ENCODE results near the gene ZFPM1. TPM values are rescaled to one million over a fixed set of nuclear protein-coding genes. Genes with fewer than 3 reads are reported as not detected.

ZFPM1 gene
- total and polyA plus RNA-seq, 2 experiments from 2014 or later = 0.53 to 2.2 TPM

DNA sequence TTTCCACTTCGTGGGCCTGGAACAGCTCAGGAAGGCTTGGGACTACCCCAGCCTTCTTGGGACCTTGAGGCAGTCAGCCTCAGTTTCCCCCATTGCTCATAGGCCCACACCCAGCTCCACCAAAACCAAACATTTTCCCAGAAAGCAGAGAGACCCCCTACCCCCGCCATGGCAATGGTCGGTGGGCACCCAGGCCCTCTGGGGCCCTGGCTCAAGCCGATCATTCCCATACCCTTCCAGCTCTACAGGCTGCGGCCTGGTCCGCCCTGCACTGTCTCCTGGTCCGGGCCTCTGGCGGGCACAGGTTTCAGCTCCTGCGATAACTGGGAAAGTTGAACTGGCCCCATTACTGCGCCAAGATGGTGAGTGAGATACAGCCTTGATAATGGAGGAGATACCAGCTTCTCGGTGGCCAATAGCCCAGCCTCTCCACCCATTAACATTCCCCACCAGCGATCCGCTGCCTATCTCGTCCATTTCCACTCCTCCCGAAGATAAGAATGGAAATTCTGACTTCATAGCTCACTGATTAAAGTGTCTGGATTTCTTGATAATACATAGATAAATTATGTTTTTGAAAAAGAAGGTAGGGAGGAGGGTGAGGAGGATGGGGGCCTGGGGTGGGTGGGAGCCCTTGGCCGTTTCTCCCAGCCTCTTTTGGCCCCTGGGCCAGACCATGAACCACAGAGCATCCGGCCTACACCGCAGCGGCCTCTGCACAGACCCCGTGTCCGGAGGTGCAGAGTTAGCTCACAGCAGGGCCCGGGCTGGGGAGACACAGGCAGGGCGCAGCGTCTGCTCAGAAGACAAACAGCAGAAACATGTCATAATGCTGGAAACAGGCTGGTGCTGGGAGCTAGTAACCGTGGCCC is 11.6 kb downstream of the ZFPM1 start:
- Histone ChIP-seq H2AFZ (no peak overlapping the region), H3K9me2 (ENCODE audit: insufficient read depth) (no peaks in the 10 kb centered on the region), H3F3A (replicated peaks; ENCODE audit: low read depth) (no peaks in the 10 kb centered on the region), H3K4me1 (ENCODE audit: insufficient read depth) (peaks cover 21% of the 10 kb centered on the region), H3K36me3 (ENCODE audit: insufficient read depth) (no peaks in the 10 kb centered on the region), H3K4me3 (no peak overlapping the region), H3K4me2 (no peak overlapping the region), H3K27me3 (ENCODE audit: insufficient read depth) (no peaks in the 10 kb centered on the region), H3K27ac (ENCODE audit: low read depth) (no peak overlapping the region), H4K20me1 (replicated peaks; ENCODE audit: insufficient read depth) (no peaks in the 10 kb centered on the region), H3K79me2 (replicated peaks; ENCODE audit: insufficient read depth) (no peaks in the 10 kb centered on the region)
- ATAC-seq (no peak), DNase-seq (ENCODE audit: low spot score) (no peak)
- no peaks in the 10 kb centered on the region for H3K9me3 Mint-ChIP-seq
- peaks cover 15% of the 10 kb centered on the region; the same call in 2 of the 3 replicates for H3K4me1 Mint-ChIP-seq
- no peaks in the 10 kb centered on the region for H3K36me3 Mint-ChIP-seq (ENCODE audit: low read depth)
- peaks cover 12% of the 10 kb centered on the region for H3K27me3 Mint-ChIP-seq (ENCODE audit: insufficient read depth, low read depth, poor library complexity)
- H3K27ac Mint-ChIP-seq = no peak overlapping the region
- TF ChIP-seq STAT1 (IDR thresholded peaks at IDR 0.05; ENCODE audit: unreplicated experiment) (no peak), ZNF331 (CRISPR knock-in tag; IDR thresholded peaks at IDR 0.05; ENCODE audit: low read depth) (no peak), ZNF114 (CRISPR knock-in tag; IDR thresholded peaks at IDR 0.05) (no peak), EZH2phosphoT487 (IDR thresholded peaks at IDR 0.05; ENCODE audit: unreplicated experiment) (no peak), EZH2 (IDR thresholded peaks at IDR 0.05; ENCODE audit: low read depth, unreplicated experiment) (no peak), JUNB (IDR thresholded peaks at IDR 0.05; ENCODE audit: unreplicated experiment) (no peak), NANOG (IDR thresholded peaks at IDR 0.05; ENCODE audit: borderline replicate concordance) (no peak)
- TF ChIP-seq, protein P1, sequence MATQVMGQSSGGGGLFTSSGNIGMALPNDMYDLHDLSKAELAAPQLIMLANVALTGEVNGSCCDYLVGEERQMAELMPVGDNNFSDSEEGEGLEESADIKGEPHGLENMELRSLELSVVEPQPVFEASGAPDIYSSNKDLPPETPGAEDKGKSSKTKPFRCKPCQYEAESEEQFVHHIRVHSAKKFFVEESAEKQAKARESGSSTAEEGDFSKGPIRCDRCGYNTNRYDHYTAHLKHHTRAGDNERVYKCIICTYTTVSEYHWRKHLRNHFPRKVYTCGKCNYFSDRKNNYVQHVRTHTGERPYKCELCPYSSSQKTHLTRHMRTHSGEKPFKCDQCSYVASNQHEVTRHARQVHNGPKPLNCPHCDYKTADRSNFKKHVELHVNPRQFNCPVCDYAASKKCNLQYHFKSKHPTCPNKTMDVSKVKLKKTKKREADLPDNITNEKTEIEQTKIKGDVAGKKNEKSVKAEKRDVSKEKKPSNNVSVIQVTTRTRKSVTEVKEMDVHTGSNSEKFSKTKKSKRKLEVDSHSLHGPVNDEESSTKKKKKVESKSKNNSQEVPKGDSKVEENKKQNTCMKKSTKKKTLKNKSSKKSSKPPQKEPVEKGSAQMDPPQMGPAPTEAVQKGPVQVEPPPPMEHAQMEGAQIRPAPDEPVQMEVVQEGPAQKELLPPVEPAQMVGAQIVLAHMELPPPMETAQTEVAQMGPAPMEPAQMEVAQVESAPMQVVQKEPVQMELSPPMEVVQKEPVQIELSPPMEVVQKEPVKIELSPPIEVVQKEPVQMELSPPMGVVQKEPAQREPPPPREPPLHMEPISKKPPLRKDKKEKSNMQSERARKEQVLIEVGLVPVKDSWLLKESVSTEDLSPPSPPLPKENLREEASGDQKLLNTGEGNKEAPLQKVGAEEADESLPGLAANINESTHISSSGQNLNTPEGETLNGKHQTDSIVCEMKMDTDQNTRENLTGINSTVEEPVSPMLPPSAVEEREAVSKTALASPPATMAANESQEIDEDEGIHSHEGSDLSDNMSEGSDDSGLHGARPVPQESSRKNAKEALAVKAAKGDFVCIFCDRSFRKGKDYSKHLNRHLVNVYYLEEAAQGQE (IDR thresholded peaks at IDR 0.05; ENCODE audit: unreplicated experiment) = no peak
- TF ChIP-seq, protein P2, sequence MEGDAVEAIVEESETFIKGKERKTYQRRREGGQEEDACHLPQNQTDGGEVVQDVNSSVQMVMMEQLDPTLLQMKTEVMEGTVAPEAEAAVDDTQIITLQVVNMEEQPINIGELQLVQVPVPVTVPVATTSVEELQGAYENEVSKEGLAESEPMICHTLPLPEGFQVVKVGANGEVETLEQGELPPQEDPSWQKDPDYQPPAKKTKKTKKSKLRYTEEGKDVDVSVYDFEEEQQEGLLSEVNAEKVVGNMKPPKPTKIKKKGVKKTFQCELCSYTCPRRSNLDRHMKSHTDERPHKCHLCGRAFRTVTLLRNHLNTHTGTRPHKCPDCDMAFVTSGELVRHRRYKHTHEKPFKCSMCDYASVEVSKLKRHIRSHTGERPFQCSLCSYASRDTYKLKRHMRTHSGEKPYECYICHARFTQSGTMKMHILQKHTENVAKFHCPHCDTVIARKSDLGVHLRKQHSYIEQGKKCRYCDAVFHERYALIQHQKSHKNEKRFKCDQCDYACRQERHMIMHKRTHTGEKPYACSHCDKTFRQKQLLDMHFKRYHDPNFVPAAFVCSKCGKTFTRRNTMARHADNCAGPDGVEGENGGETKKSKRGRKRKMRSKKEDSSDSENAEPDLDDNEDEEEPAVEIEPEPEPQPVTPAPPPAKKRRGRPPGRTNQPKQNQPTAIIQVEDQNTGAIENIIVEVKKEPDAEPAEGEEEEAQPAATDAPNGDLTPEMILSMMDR (conservative IDR thresholded peaks at IDR 0.05; ENCODE audit: low read depth in 2 of 2) = no peak
- TF ChIP-seq, protein P3, sequence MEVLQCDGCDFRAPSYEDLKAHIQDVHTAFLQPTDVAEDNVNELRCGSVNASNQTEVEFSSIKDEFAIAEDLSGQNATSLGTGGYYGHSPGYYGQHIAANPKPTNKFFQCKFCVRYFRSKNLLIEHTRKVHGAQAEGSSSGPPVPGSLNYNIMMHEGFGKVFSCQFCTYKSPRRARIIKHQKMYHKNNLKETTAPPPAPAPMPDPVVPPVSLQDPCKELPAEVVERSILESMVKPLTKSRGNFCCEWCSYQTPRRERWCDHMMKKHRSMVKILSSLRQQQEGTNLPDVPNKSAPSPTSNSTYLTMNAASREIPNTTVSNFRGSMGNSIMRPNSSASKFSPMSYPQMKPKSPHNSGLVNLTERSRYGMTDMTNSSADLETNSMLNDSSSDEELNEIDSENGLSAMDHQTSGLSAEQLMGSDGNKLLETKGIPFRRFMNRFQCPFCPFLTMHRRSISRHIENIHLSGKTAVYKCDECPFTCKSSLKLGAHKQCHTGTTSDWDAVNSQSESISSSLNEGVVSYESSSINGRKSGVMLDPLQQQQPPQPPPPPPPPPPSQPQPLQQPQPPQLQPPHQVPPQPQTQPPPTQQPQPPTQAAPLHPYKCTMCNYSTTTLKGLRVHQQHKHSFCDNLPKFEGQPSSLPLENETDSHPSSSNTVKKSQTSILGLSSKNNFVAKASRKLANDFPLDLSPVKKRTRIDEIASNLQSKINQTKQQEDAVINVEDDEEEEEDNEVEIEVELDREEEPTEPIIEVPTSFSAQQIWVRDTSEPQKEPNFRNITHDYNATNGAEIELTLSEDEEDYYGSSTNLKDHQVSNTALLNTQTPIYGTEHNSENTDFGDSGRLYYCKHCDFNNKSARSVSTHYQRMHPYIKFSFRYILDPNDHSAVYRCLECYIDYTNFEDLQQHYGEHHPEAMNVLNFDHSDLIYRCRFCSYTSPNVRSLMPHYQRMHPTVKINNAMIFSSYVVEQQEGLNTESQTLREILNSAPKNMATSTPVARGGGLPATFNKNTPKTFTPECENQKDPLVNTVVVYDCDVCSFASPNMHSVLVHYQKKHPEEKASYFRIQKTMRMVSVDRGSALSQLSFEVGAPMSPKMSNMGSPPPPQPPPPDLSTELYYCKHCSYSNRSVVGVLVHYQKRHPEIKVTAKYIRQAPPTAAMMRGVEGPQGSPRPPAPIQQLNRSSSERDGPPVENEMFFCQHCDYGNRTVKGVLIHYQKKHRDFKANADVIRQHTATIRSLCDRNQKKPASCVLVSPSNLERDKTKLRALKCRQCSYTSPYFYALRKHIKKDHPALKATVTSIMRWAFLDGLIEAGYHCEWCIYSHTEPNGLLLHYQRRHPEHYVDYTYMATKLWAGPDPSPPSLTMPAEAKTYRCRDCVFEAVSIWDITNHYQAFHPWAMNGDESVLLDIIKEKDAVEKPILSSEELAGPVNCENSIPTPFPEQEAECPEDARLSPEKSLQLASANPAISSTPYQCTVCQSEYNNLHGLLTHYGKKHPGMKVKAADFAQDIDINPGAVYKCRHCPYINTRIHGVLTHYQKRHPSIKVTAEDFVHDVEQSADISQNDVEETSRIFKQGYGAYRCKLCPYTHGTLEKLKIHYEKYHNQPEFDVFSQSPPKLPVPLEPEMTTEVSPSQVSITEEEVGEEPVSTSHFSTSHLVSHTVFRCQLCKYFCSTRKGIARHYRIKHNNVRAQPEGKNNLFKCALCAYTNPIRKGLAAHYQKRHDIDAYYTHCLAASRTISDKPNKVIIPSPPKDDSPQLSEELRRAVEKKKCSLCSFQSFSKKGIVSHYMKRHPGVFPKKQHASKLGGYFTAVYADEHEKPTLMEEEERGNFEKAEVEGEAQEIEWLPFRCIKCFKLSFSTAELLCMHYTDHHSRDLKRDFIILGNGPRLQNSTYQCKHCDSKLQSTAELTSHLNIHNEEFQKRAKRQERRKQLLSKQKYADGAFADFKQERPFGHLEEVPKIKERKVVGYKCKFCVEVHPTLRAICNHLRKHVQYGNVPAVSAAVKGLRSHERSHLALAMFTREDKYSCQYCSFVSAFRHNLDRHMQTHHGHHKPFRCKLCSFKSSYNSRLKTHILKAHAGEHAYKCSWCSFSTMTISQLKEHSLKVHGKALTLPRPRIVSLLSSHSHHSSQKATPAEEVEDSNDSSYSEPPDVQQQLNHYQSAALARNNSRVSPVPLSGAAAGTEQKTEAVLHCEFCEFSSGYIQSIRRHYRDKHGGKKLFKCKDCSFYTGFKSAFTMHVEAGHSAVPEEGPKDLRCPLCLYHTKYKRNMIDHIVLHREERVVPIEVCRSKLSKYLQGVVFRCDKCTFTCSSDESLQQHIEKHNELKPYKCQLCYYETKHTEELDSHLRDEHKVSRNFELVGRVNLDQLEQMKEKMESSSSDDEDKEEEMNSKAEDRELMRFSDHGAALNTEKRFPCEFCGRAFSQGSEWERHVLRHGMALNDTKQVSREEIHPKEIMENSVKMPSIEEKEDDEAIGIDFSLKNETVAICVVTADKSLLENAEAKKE (CRISPR knock-in tag; IDR thresholded peaks at IDR 0.05) = no peak
- no peak overlapping the region; the same call in 2 of the 3 replicates for H3K4me3 Mint-ChIP-seq

Data from GM23338 (cell line).